ENCODE data around the gene SRSF11. TPM values are rescaled to one million over a fixed set of nuclear protein-coding genes. Genes with fewer than 3 reads are reported as not detected.
"Not testable (repeated sequence)": the region's sequence is repeated elsewhere in the genome, so short reads cannot be mapped to it uniquely, and the experiment has no call there.

Gene SRSF11
- 100 to 1,000 TPM; 242 to 252 TPM for total RNA-seq

GRCh38 chr1:70221238-70222121 is at the start of gene SRSF11:
TSS of gene SRSF11 (plus strand) at chr1:70221380. CDS start at chr1:70221637, 257 bp downstream.
- H3K36me3 Mint-ChIP-seq, result peaks cover 20% of the 10 kb centered on the region
- peak within 1 kb of the TSS; percentile 96 for H3K27ac Mint-ChIP-seq
- no peaks in the 10 kb centered on the region for H3K9me3 Mint-ChIP-seq

DNA sequence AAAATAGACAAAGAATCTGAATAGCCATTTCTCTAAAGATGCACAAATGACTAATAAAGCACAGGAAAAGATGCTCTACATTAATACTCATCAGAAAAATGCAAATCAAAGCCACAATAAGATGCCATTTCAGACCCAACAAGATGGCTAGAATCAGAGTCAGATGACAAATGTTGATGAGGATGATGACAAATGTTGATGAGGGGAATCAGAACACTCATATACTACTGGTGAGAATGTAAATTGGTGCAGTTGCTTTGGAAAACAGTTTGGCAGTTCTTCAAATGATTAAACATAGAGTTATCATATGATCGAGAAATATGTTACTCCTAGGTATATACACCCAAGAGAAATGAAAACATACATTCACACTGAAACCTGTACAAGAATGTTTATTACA is 49.7 kb upstream of the SRSF11 start:
- Mint-ChIP-seq H3K4me1 (peaks cover 2% of the 10 kb centered on the region), H3K4me3 (no peak overlapping the region), H3K27ac (no peak overlapping the region), H3K9me3 (no peaks in the 10 kb centered on the region), H3K27me3 (no peaks in the 10 kb centered on the region), H3K36me3 (peaks cover 21% of the 10 kb centered on the region)
- DNase-seq (no peak), ATAC-seq (ENCODE audit: low read depth) (no peak)
- POLR2A ChIA-PET, result no interaction called here

More at GRCh38 chr1:70221238-70222121, at the start of gene SRSF11:
- DNase-seq (peak; percentile 97), ATAC-seq (ENCODE audit: low read depth) (peak; percentile 95)
- Mint-ChIP-seq H3K27me3 (no peaks in the 10 kb centered on the region), H3K4me1 (peaks cover 36% of the 10 kb centered on the region), H3K4me3 (peak within 1 kb of the TSS; percentile 90)
- POLR2A ChIA-PET, result interaction anchor here (1.3 to 4.4 kb wide), 6 partner anchors 13 to 859 kb away, joined by 3 to 86 read pairs (median 6); partner anchors contain the start of genes ANKRD13C, CTH, LRRC40 and ZRANB2

GRCh38 chr1:70185181-70185580 is 36.0 kb upstream of the SRSF11 start:
- H3K4me1 Mint-ChIP-seq; H3K27me3 Mint-ChIP-seq; ATAC-seq (ENCODE audit: low read depth); POLR2A ChIA-PET; H3K27ac Mint-ChIP-seq; H3K9me3 Mint-ChIP-seq; DNase-seq; H3K4me3 Mint-ChIP-seq: not testable (repeated sequence)
- H3K36me3 Mint-ChIP-seq, result peaks cover 16% of the 10 kb centered on the region

DNA sequence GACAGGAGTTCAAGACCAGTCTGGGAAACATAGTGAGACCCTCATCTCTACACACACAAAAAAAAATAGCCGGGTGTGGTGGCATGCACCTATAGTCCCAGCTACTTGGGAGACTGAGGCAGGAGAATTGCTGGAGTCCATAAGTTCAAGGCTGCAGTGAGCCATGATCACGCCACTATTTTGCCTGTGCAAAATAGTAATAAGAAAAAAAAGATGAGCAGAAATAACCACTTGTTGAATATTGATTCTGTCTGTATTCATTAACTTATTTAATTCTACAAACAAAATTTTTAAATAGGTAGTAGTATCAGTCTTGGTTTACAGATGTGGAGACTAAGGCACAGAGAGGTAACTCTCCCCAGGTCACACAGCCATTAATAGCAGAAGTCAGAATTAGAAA is 32.7 kb upstream of the SRSF11 start:
- ATAC-seq (ENCODE audit: low read depth) (no peak), DNase-seq (no peak)
- Mint-ChIP-seq H3K27ac (no peak overlapping the region), H3K36me3 (peaks cover 13% of the 10 kb centered on the region), H3K4me1 (peaks cover 4% of the 10 kb centered on the region), H3K9me3 (no peaks in the 10 kb centered on the region), H3K4me3 (no peak overlapping the region), H3K27me3 (no peaks in the 10 kb centered on the region)
- POLR2A ChIA-PET, result no interaction called here

DNA sequence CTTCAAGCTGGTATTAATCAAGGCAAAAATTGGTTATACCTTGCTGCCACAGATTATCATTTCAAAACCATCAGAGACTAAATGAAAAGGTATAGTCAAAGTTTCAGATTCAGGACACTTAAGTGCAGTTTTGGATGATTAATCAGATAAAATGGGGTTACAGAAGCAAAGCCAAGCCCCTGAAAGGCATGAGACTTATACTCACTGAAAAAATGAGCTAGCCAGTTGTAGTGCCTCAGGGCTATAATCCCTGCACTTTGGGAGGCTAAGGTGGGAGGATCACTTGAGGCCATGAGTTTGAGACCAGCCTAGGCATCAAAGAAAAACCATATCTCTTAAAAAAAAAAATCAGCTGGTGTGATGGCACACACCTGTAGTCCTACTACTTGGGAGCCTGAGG is 31.0 kb upstream of the SRSF11 start:
- H3K9me3 Mint-ChIP-seq, result no peaks in the 10 kb centered on the region
- no peaks in the 10 kb centered on the region for H3K27me3 Mint-ChIP-seq
- POLR2A ChIA-PET, result interaction anchor here (1.8 kb wide), 1 partner anchor 31 kb away, joined by 4 read pairs; the partner anchor contains the start of gene SRSF11
- no peak overlapping the region for H3K27ac Mint-ChIP-seq
- no peak overlapping the region for H3K4me3 Mint-ChIP-seq
- peaks cover 4% of the 10 kb centered on the region for H3K4me1 Mint-ChIP-seq
- ATAC-seq (ENCODE audit: low read depth), result no peak
- no peak for DNase-seq
- H3K36me3 Mint-ChIP-seq, result peaks cover 12% of the 10 kb centered on the region

GRCh38 chr1:70192446-70192845 is 28.7 kb upstream of the SRSF11 start:
- DNase-seq; POLR2A ChIA-PET; H3K27me3 Mint-ChIP-seq; ATAC-seq (ENCODE audit: low read depth); H3K4me1 Mint-ChIP-seq; H3K9me3 Mint-ChIP-seq; H3K36me3 Mint-ChIP-seq; H3K4me3 Mint-ChIP-seq; H3K27ac Mint-ChIP-seq: not testable (repeated sequence)

- POLR2A ChIA-PET, result no interaction called here
- no peak for ATAC-seq (ENCODE audit: low read depth)
- H3K27me3 Mint-ChIP-seq, result no peaks in the 10 kb centered on the region
- peaks cover 7% of the 10 kb centered on the region for H3K36me3 Mint-ChIP-seq
- H3K9me3 Mint-ChIP-seq, result no peaks in the 10 kb centered on the region
- H3K4me3 Mint-ChIP-seq, result no peak overlapping the region
- peaks cover 4% of the 10 kb centered on the region for H3K4me1 Mint-ChIP-seq
- no peak overlapping the region for H3K27ac Mint-ChIP-seq
- no peak for DNase-seq
Measured at GRCh38 chr1:70194601-70195000, 26.6 kb upstream of the SRSF11 start.

DNA sequence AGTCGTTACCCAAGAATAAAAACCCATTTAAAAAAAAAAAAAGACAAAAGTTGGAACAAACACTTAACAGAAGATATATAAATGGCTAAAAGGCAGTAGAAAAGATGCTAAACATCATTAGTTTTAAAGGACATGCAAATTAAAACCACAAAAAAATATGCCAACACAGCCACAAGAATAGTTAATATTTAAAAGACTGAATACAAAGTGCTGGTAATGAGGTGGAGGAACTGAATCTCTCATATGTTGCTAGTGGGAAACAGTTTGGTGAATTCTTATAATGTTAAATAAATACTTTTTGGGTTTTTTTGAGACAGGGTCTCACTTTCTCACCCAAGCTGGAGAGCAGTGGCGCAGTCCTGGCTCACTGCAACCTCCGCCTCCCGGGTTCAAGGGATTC is 25.8 kb upstream of the SRSF11 start:
- ATAC-seq (ENCODE audit: low read depth), result no peak
- Mint-ChIP-seq H3K27ac (no peak overlapping the region), H3K36me3 (peaks cover 8% of the 10 kb centered on the region), H3K9me3 (no peaks in the 10 kb centered on the region), H3K27me3 (no peaks in the 10 kb centered on the region), H3K4me3 (no peak overlapping the region), H3K4me1 (peaks cover 4% of the 10 kb centered on the region)
- POLR2A ChIA-PET, result no interaction called here
- no peak for DNase-seq

DNA sequence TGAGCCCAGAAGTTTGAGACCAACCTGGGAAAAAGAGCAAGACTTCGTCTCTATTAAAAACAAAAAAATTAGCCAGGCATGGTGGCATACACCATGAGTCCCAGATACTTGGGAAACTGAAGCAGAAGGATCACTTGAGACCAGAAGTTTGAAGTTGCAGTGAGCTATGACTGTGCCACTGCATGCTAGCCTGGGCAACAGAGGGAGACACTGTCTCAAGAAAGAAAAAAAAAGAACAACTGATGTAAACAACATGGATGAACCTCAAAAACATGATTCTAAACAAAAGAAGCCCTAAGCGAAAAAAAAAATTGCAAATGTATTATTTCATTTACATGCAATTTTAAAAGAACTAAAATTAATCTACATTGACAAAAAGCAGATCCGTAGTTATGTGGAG is 24.8 kb upstream of the SRSF11 start:
- POLR2A ChIA-PET, result no interaction called here
- ATAC-seq (ENCODE audit: low read depth) (no peak), DNase-seq (no peak)
- Mint-ChIP-seq H3K27ac (no peak overlapping the region), H3K4me1 (peaks cover 6% of the 10 kb centered on the region), H3K9me3 (no peaks in the 10 kb centered on the region), H3K27me3 (no peaks in the 10 kb centered on the region), H3K4me3 (no peak overlapping the region), H3K36me3 (peaks cover 11% of the 10 kb centered on the region)

GRCh38 chr1:70200065-70200464 is 21.1 kb upstream of the SRSF11 start:
- Mint-ChIP-seq H3K27ac (no peak overlapping the region), H3K9me3 (no peaks in the 10 kb centered on the region), H3K36me3 (peaks cover 6% of the 10 kb centered on the region), H3K27me3 (no peaks in the 10 kb centered on the region), H3K4me3 (no peak overlapping the region), H3K4me1 (peaks cover 24% of the 10 kb centered on the region)
- POLR2A ChIA-PET, result no interaction called here
- ATAC-seq (ENCODE audit: low read depth) (no peak), DNase-seq (no peak)

DNA sequence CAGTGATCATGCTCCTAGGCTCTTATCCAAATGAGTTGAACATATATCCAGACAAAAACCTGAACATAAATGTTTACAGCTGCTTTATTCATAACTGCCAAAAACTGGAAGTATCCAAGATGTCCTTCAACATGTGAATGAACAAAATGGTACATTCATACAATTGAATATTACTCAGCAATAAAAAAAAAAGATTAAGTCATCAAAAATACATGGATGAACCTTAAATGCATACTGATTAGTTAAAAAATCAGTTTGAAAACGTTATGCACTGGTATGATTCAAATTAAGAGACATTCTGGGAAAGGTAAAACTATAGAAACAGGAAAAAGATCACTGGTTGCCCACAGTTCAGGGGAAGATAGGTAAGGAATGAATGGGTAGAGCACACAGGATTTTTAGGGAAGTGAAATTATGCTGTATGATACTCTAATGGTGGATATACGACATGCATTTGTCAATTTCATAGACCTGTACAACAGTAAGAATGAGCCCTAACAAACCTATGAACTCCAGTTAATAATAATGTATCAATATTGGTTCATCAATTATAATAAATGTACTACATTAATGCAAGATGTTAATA is 18.9 kb upstream of the SRSF11 start:
- Mint-ChIP-seq H3K36me3 (peaks cover 8% of the 10 kb centered on the region), H3K9me3 (no peaks in the 10 kb centered on the region), H3K4me3 (no peak overlapping the region), H3K27ac (no peak overlapping the region), H3K4me1 (peaks cover 25% of the 10 kb centered on the region), H3K27me3 (no peaks in the 10 kb centered on the region)
- ATAC-seq (ENCODE audit: low read depth) (no peak), DNase-seq (no peak)
- POLR2A ChIA-PET, result no interaction called here

- ATAC-seq (ENCODE audit: low read depth) (no peak), DNase-seq (no peak)
- Mint-ChIP-seq H3K4me3 (peak overlapping the region; percentile 96), H3K36me3 (peaks cover 12% of the 10 kb centered on the region), H3K4me1 (peaks cover 38% of the 10 kb centered on the region), H3K27ac (peak overlapping the region; percentile 99), H3K9me3 (no peaks in the 10 kb centered on the region), H3K27me3 (no peaks in the 10 kb centered on the region)
- POLR2A ChIA-PET, result interaction anchor here (4.7 to 9.0 kb wide), 2 partner anchors 17 to 149 kb away, joined by 26 to 86 read pairs; partner anchors contain the start of genes ANKRD13C and SRSF11
Measured at GRCh38 chr1:70204139-70204538, 17.0 kb upstream of the SRSF11 start.

DNA sequence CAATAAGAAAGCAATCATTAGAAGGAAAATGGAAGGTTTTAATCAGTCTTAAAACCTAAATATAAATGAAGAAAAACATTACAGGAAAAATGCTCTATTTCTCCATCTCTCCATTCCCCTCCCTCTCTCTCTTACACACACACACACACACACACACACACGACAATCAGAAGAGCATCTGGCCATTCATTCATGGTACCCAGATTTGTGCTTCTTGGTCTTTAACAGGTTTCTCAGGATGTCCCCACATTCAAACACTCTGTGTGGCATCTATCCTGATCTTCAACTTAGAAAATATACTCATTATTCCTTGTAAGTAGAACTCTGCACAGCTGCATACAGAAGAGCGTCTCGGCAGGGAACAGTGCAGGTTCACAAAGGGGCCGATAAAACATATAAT is 16.6 kb upstream of the SRSF11 start:
- H3K36me3 Mint-ChIP-seq, result peaks cover 11% of the 10 kb centered on the region
- no peaks in the 10 kb centered on the region for H3K27me3 Mint-ChIP-seq
- POLR2A ChIA-PET, result interaction anchor here (1.2 to 9.0 kb wide), 4 partner anchors 17 to 876 kb away, joined by 6 to 86 read pairs (median 20); partner anchors contain the start of genes ANKRD13C, CTH, SRSF11 and ZRANB2
- H3K4me1 Mint-ChIP-seq, result peaks cover 41% of the 10 kb centered on the region
- peak overlapping the region; percentile 96 for H3K4me3 Mint-ChIP-seq
- ATAC-seq (ENCODE audit: low read depth), result no peak
- peak overlapping the region; percentile 99 for H3K27ac Mint-ChIP-seq
- DNase-seq, result no peak
- H3K9me3 Mint-ChIP-seq, result no peaks in the 10 kb centered on the region
